Measurements from ENCODE around the gene PRDM9. TPM values are rescaled to one million over a fixed set of nuclear protein-coding genes. Genes with fewer than 3 reads are reported as not detected.
"Not testable (repeated sequence)": the region's sequence is repeated elsewhere in the genome, so short reads cannot be mapped to it uniquely, and the experiment has no call there.

PRDM9 gene
- total RNA-seq, 8 experiments from 2014 or later, result 0.05 to 0.28 (median 0.05) TPM; not detected in 5

DNA sequence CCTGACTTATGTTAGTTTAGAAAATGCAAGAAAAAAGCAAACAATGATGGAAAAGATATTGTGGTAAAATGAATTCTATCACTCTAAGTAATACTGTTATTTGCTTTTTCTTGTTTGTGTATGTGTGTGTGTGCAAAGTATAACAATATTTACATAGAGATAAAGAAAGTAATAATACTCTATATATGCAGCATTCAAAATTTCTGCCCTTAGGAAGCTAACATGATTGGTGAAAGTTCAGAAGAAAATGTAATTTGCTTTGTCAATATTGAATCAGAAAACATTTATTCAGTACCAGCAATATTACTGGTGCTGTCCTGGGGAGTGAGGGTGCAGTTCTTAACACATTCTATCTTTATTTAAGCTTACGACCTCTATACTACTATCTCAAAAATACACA, 12.9 kb upstream of the PRDM9 start:
- in situ Hi-C loops (cut with MboI; ENCODE audit: low pct_unique_long_range_greater_than_20kb in 2 of 9, low sequenced_read_pairs in 9 of 9, unreplicated experiment in 9 of 9), result no loop called here
- H3K4me3 ChIP-seq, result no peak overlapping the region
- no peak overlapping the region for H3K27ac ChIP-seq
- no peaks in the 10 kb centered on the region for H3K4me1 ChIP-seq (replicated peaks in 1 of 2)
- WGBS, 10 experiments, result 0 to 100% (median 11%) methylated on average over 1 of the region's 1 CpG; no CpG with 5 or more reads in 3 of the 10 experiments
- no peak for ATAC-seq (replicated peaks in 6 of 8)

DNA sequence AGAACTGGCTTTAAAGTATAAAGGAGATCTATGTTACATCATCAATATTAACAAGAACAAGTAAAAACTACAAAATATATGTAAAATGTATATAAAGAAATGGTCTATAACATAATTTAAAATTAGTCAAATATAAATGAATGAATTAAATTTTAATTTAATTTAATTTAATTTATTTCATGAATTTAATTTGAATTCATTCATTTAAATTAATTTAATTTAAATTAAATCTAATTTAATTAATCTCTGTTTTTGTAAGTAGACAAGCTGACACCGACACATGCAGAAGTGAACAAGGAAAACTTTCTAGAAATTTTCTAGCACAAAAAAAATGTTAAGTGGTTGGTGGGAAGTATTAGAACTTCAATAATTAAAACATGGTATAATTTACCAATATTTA, 10.8 kb upstream of the PRDM9 start:
- H3K27ac ChIP-seq, result no peak overlapping the region
- in situ Hi-C loops (cut with MboI; ENCODE audit: low pct_unique_long_range_greater_than_20kb in 2 of 9, low sequenced_read_pairs in 9 of 9, unreplicated experiment in 9 of 9), result no loop called here
- H3K4me1 ChIP-seq (replicated peaks in 1 of 2), result no peaks in the 10 kb centered on the region
- no peak for ATAC-seq (replicated peaks in 6 of 8)
- H3K4me3 ChIP-seq, result no peak overlapping the region
- 6 to 100% (median 47%) methylated on average over 1 of the region's 1 CpG; no CpG with 5 or more reads in 1 of the 10 experiments for WGBS, 10 experiments

DNA sequence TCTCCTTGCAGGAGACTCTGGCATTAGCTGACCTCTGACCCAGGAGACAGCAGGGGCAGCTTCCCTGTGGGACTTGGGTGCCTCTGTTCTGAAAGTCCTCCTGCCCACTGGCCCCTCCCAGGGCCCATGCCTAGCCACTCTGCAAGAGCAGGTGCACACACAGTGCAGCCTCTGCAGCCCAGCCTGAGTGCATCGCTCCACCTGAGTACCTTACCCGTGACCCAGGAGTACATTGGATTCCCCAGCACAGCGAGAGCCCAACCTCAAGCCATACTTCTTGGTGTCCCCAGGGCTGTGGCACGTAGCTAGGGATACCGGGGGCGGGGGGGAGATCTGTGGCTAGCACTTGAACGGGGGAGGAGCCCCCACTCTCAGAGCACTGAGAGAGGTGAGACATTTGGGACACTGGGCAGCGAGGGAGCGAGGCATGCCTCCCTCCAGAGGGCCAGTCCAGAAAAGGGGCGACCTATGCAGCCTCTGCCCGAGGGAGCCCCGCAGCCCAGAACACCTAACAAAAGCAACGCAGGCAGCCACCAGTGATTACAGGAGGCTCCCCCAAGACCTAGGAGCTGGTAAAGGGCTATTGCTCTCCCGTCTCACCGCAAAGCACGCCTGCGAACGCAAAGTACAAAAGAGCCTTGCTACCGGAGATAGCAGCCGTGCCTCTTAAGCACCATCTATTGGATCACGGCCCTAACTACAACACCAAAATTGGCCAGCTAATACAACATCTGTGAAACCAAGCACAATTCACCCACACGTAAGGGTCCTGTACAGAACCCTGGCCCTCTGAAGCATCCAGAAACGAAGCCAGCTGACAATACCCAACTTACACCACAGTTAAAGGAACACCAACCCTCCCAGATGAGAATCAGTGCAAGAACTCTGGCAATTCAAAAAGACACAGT, 826 bp upstream of the PRDM9 start:
- WGBS, 10 experiments, result 0 to 100% (median 89%) methylated on average over 1 to 12 of the region's 23 CpGs; no CpG with 5 or more reads in 5 of the 10 experiments
- in situ Hi-C loops (cut with MboI; ENCODE audit: low pct_unique_long_range_greater_than_20kb in 2 of 9, low sequenced_read_pairs in 9 of 9, unreplicated experiment in 9 of 9), result no loop called here
- H3K4me3 ChIP-seq, result no peak overlapping the region
- H3K27ac ChIP-seq, result no peak overlapping the region
- ATAC-seq (replicated peaks in 6 of 8), result peak in 3 of 8 experiments; percentile 37 to 81 (median 43)
- H3K4me1 ChIP-seq (replicated peaks in 1 of 2), result no peaks in the 10 kb centered on the region

DNA sequence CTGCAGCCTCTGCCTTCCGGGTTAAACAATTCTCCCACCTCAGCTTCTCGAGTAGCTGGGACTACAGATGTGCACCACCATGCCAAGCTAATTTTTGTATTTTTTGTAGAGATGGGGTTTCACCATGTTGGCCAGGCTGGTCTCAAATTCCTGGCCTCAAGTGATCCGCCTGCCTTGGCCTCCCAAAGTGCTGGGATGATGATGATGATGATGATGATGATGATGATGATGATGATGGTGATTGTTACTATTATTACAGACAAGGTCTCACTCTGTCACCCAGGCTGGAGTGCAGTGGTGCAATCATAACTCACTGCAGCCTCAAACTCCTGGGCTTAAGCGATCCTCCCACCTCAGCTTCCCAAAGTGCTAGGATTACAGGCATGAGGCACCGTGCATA, 3.0 kb downstream of the PRDM9 start:
- 0 to 100% (median 90%) methylated on average over 1 of the region's 5 CpGs; no CpG with 5 or more reads in 6 of the 10 experiments for WGBS, 10 experiments
- ATAC-seq (replicated peaks in 6 of 8); H3K4me1 ChIP-seq (replicated peaks in 1 of 2); in situ Hi-C loops (cut with MboI; ENCODE audit: low pct_unique_long_range_greater_than_20kb in 2 of 9, low sequenced_read_pairs in 9 of 9, unreplicated experiment in 9 of 9); H3K4me3 ChIP-seq; H3K27ac ChIP-seq: not testable (repeated sequence)

GRCh38 chr5:23522553-23522952, 15.1 kb downstream of the PRDM9 start:
- in situ Hi-C loops (cut with MboI; ENCODE audit: low pct_unique_long_range_greater_than_20kb in 2 of 9, low sequenced_read_pairs in 9 of 9, unreplicated experiment in 9 of 9), result no loop called here
- Histone ChIP-seq H3K4me1 (replicated peaks in 1 of 2) (no peaks in the 10 kb centered on the region), H3K27ac (no peak overlapping the region), H3K4me3 (no peak overlapping the region)
- ATAC-seq (replicated peaks in 6 of 8), result peak in 1 of 8 experiments; percentile 4
- WGBS, 10 experiments, result 84% methylated on average over 2 of the region's 4 CpGs; no CpG with 5 or more reads in 9 of the 10 experiments

- Histone ChIP-seq H3K4me1 (replicated peaks in 1 of 2) (no peaks in the 10 kb centered on the region), H3K27ac (no peak overlapping the region), H3K4me3 (no peak overlapping the region)
- ATAC-seq (replicated peaks in 6 of 8), result no peak
- in situ Hi-C loops (cut with MboI; ENCODE audit: low pct_unique_long_range_greater_than_20kb in 2 of 9, low sequenced_read_pairs in 9 of 9, unreplicated experiment in 9 of 9), result no loop called here
- 0 to 100% (median 60%) methylated on average over 1 of the region's 1 CpG; no CpG with 5 or more reads in 6 of the 10 experiments for WGBS, 10 experiments
Measured at GRCh38 chr5:23523031-23523430, 15.6 kb downstream of the PRDM9 start.

DNA sequence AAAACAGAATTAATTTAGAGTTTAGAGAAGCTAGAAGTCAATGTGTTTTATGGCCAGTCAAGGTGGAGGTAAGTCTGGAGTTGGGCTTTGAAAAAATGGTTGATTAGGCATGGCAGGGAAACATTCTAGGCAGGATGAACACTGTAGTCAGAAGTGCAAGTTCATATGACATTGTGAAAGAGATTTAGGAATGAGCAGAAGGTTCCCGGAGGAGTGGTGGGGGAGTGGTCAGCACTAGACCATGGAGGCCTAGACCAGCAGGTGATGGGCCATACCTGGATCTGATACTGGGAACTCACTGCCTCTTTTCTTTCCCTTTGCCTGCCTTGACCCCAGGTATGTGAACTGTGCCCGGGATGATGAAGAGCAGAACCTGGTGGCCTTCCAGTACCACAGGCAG, 16.6 kb downstream of the PRDM9 start:
- 40 to 100% methylated on average over 1 of the region's 2 CpGs; no CpG with 5 or more reads in 8 of the 10 experiments for WGBS, 10 experiments
- no peak overlapping the region for H3K27ac ChIP-seq
- no peak for ATAC-seq (replicated peaks in 6 of 8)
- no peak overlapping the region for H3K4me3 ChIP-seq
- H3K4me1 ChIP-seq (replicated peaks in 1 of 2), result no peaks in the 10 kb centered on the region
- in situ Hi-C loops (cut with MboI; ENCODE audit: low pct_unique_long_range_greater_than_20kb in 2 of 9, low sequenced_read_pairs in 9 of 9, unreplicated experiment in 9 of 9), result no loop called here

GRCh38 chr5:23525751-23526150, 18.3 kb downstream of the PRDM9 start:
- H3K27ac ChIP-seq, result no peak overlapping the region
- no peak for ATAC-seq (replicated peaks in 6 of 8)
- H3K4me3 ChIP-seq, result no peak overlapping the region
- no peaks in the 10 kb centered on the region for H3K4me1 ChIP-seq (replicated peaks in 1 of 2)
- in situ Hi-C loops (cut with MboI; ENCODE audit: low pct_unique_long_range_greater_than_20kb in 2 of 9, low sequenced_read_pairs in 9 of 9, unreplicated experiment in 9 of 9), result no loop called here

- in situ Hi-C loops (cut with MboI; ENCODE audit: low pct_unique_long_range_greater_than_20kb in 2 of 9, low sequenced_read_pairs in 9 of 9, unreplicated experiment in 9 of 9); H3K4me3 ChIP-seq: not testable (repeated sequence)
Measured at GRCh38 chr5:23526616-23527015, 19.2 kb downstream of the PRDM9 start.

DNA sequence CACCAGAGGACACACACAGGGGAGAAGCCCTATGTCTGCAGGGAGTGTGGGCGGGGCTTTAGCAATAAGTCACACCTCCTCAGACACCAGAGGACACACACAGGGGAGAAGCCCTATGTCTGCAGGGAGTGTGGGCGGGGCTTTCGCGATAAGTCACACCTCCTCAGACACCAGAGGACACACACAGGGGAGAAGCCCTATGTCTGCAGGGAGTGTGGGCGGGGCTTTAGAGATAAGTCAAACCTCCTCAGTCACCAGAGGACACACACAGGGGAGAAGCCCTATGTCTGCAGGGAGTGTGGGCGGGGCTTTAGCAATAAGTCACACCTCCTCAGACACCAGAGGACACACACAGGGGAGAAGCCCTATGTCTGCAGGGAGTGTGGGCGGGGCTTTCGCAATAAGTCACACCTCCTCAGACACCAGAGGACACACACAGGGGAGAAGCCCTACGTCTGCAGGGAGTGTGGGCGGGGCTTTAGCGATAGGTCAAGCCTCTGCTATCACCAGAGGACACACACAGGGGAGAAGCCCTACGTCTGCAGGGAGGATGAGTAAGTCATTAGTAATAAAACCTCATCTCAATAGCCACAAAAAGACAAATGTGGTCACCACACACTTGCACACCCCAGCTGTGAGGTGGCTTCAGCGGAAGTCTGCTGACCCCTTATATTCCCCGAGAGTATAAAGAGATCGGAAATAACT, 20.0 kb downstream of the PRDM9 start:
- peak overlapping the region in 1 of 2 donors; percentile 51 for H3K27ac ChIP-seq
- in situ Hi-C loops (cut with MboI; ENCODE audit: low pct_unique_long_range_greater_than_20kb in 2 of 9, low sequenced_read_pairs in 9 of 9, unreplicated experiment in 9 of 9); H3K4me1 ChIP-seq (replicated peaks in 1 of 2); H3K4me3 ChIP-seq: not testable (repeated sequence)
- peak in 5 of 8 experiments; percentile 86 to 98 (median 98) for ATAC-seq (replicated peaks in 6 of 8)
- WGBS, 10 experiments, result 60 to 92% (median 77%) methylated on average over 2 to 5 of the region's 15 CpGs; no CpG with 5 or more reads in 4 of the 10 experiments

More at GRCh38 chr5:23526616-23527015, 19.2 kb downstream of the PRDM9 start:
- not testable (repeated sequence) for H3K4me1 ChIP-seq (replicated peaks in 1 of 2); ATAC-seq (replicated peaks in 6 of 8); H3K27ac ChIP-seq
- WGBS, 10 experiments, result 62 to 100% methylated on average over 1 to 2 of the region's 5 CpGs; no CpG with 5 or more reads in 8 of the 10 experiments

DNA sequence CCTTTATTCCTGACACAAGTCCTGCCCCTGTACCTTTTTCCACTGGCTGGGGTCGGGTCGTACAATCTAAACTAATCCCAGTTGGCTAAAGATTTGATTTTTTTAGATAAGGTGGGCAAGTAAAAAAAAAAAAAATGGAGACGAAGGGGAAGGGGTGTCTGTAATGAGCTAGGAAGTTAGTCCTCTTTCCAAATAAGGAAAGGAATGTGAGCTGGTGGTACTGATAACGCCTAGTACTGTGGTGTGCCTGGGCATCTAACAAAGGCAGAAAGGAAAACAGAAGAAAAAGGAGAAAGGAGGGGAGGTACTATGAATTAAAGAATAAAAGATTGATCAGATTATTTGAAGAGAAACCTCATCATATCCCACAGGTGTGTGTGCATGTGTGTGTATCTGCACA, 21.3 kb downstream of the PRDM9 start:
- 26 to 88% (median 71%) methylated on average over 1 to 4 of the region's 4 CpGs; no CpG with 5 or more reads in 2 of the 10 experiments for WGBS, 10 experiments
- Histone ChIP-seq H3K27ac (no peak overlapping the region), H3K4me3 (no peak overlapping the region), H3K4me1 (replicated peaks in 1 of 2) (no peaks in the 10 kb centered on the region)
- no peak for ATAC-seq (replicated peaks in 6 of 8)
- in situ Hi-C loops (cut with MboI; ENCODE audit: low pct_unique_long_range_greater_than_20kb in 2 of 9, low sequenced_read_pairs in 9 of 9, unreplicated experiment in 9 of 9), result no loop called here

- no peak for ATAC-seq (replicated peaks in 6 of 8)
Measured at GRCh38 chr5:23530571-23530970, 23.2 kb downstream of the PRDM9 start.

GRCh38 chr5:23571059-23571458, 63.6 kb downstream of the PRDM9 start:
- no peak for ATAC-seq (replicated peaks in 6 of 8)
- in situ Hi-C loops (cut with MboI; ENCODE audit: low pct_unique_long_range_greater_than_20kb in 2 of 9, low sequenced_read_pairs in 9 of 9, unreplicated experiment in 9 of 9), result no loop called here
- 0 to 100% (median 73%) methylated on average over 2 to 4 of the region's 4 CpGs for WGBS, 10 experiments

More at GRCh38 chr5:23530571-23530970, 23.2 kb downstream of the PRDM9 start:
- H3K27ac ChIP-seq, result no peak overlapping the region
- H3K4me3 ChIP-seq, result no peak overlapping the region
- in situ Hi-C loops (cut with MboI; ENCODE audit: low pct_unique_long_range_greater_than_20kb in 2 of 9, low sequenced_read_pairs in 9 of 9, unreplicated experiment in 9 of 9), result no loop called here
- no peaks in the 10 kb centered on the region for H3K4me1 ChIP-seq (replicated peaks in 1 of 2)

More at GRCh38 chr5:23571059-23571458, 63.6 kb downstream of the PRDM9 start:
- H3K27ac ChIP-seq, result no peak overlapping the region
- no peaks in the 10 kb centered on the region for H3K4me1 ChIP-seq (replicated peaks in 1 of 2)
- no peak overlapping the region for H3K4me3 ChIP-seq
